ENCODE results near the gene DOCK4.

Gene DOCK4

DNA sequence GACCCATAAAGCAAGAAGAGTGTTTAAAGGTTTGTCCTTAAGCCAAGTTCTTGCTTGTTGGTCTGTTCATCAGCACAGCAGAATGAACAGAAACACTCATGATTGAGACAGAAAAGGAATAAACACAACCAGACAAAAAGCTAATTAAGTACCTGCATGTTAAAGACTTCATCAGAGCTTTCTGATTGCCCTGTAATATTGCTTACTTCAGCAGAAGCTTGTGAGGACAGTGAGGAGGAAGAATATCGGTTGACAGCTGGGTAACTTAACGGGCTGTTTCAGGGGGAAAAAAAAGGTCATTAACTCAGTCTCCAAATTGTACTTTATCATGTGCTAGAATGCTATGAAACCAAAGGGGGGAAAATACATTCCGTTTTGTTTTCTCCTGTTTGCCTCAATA lies 465.3 kb downstream of the DOCK4 start:
- H3F3A ChIP-seq (ENCODE audit: insufficient read depth), result no peaks in the 10 kb centered on the region
- no peak overlapping the region for H3K4me3 ChIP-seq (ENCODE audit: insufficient read depth, low read length, poor library complexity, severe bottlenecking)
- H3K79me2 ChIP-seq (ENCODE audit: insufficient read depth, low read length), result no peaks in the 10 kb centered on the region
- no peak overlapping the region for H3K9ac ChIP-seq (ENCODE audit: low read length)
- no peaks in the 10 kb centered on the region for H4K20me1 ChIP-seq (ENCODE audit: low read depth, low read length)
- no peaks in the 10 kb centered on the region for H3K9me3 ChIP-seq (ENCODE audit: insufficient read depth, low read length)
- TF ChIP-seq, protein P1, sequence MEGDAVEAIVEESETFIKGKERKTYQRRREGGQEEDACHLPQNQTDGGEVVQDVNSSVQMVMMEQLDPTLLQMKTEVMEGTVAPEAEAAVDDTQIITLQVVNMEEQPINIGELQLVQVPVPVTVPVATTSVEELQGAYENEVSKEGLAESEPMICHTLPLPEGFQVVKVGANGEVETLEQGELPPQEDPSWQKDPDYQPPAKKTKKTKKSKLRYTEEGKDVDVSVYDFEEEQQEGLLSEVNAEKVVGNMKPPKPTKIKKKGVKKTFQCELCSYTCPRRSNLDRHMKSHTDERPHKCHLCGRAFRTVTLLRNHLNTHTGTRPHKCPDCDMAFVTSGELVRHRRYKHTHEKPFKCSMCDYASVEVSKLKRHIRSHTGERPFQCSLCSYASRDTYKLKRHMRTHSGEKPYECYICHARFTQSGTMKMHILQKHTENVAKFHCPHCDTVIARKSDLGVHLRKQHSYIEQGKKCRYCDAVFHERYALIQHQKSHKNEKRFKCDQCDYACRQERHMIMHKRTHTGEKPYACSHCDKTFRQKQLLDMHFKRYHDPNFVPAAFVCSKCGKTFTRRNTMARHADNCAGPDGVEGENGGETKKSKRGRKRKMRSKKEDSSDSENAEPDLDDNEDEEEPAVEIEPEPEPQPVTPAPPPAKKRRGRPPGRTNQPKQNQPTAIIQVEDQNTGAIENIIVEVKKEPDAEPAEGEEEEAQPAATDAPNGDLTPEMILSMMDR (IDR thresholded peaks at IDR 0.05; ENCODE audit: insufficient read depth, low read length, poor library complexity, severe bottlenecking), result no peak
- no peak for TF ChIP-seq EZH2phosphoT487 (conservative IDR thresholded peaks at IDR 0.05; ENCODE audit: low read length)
- H3K36me3 ChIP-seq (ENCODE audit: low read length), result no peaks in the 10 kb centered on the region
- H3K27ac ChIP-seq (ENCODE audit: low read depth, low read length), result no peak overlapping the region
- no peaks in the 10 kb centered on the region for H3K27me3 ChIP-seq (ENCODE audit: low read length)
- no peak overlapping the region for H3K4me2 ChIP-seq (ENCODE audit: low read depth, low read length, poor library complexity, severe bottlenecking)
- H3K9me2 ChIP-seq (replicated peaks; ENCODE audit: insufficient read depth, low read length), result no peaks in the 10 kb centered on the region
- no peak overlapping the region for H2AFZ ChIP-seq (ENCODE audit: low read depth, low read length, severe bottlenecking)

DNA sequence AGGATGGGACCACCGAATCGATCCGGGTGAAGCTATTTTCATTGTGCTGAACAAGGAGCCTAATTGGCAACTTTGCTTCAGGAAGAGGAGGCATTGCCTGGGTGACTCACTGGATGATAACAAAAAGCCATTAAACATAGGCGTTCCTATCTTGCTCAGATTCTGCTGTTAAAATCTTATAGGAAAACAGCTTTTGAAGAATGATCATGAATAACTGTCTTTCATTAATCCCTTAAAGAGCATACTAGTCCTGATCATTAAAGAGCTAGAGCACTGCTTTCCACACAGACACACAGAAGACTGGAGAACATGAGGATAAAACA lies 469.7 kb downstream of the DOCK4 start:
- H2AFZ ChIP-seq (ENCODE audit: low read depth, low read length, severe bottlenecking), result no peak overlapping the region
- no peaks in the 10 kb centered on the region for H3K9me2 ChIP-seq (replicated peaks; ENCODE audit: insufficient read depth, low read length)
- H3F3A ChIP-seq (ENCODE audit: insufficient read depth), result no peaks in the 10 kb centered on the region
- H3K9me3 ChIP-seq (ENCODE audit: insufficient read depth, low read length), result no peaks in the 10 kb centered on the region
- H3K36me3 ChIP-seq (ENCODE audit: low read length), result no peaks in the 10 kb centered on the region
- no peak overlapping the region for H3K4me2 ChIP-seq (ENCODE audit: low read depth, low read length, poor library complexity, severe bottlenecking)
- H3K27ac ChIP-seq (ENCODE audit: low read depth, low read length), result no peak overlapping the region
- H4K20me1 ChIP-seq (ENCODE audit: low read depth, low read length), result no peaks in the 10 kb centered on the region
- no peaks in the 10 kb centered on the region for H3K79me2 ChIP-seq (ENCODE audit: insufficient read depth, low read length)
- no peaks in the 10 kb centered on the region for H3K27me3 ChIP-seq (ENCODE audit: low read length)
- TF ChIP-seq, protein P1 (IDR thresholded peaks at IDR 0.05; ENCODE audit: insufficient read depth, low read length, poor library complexity, severe bottlenecking), result no peak
- no peak for TF ChIP-seq EZH2phosphoT487 (conservative IDR thresholded peaks at IDR 0.05; ENCODE audit: low read length)
- no peak overlapping the region for H3K9ac ChIP-seq (ENCODE audit: low read length)
- H3K4me3 ChIP-seq (ENCODE audit: insufficient read depth, low read length, poor library complexity, severe bottlenecking), result no peak overlapping the region

DNA sequence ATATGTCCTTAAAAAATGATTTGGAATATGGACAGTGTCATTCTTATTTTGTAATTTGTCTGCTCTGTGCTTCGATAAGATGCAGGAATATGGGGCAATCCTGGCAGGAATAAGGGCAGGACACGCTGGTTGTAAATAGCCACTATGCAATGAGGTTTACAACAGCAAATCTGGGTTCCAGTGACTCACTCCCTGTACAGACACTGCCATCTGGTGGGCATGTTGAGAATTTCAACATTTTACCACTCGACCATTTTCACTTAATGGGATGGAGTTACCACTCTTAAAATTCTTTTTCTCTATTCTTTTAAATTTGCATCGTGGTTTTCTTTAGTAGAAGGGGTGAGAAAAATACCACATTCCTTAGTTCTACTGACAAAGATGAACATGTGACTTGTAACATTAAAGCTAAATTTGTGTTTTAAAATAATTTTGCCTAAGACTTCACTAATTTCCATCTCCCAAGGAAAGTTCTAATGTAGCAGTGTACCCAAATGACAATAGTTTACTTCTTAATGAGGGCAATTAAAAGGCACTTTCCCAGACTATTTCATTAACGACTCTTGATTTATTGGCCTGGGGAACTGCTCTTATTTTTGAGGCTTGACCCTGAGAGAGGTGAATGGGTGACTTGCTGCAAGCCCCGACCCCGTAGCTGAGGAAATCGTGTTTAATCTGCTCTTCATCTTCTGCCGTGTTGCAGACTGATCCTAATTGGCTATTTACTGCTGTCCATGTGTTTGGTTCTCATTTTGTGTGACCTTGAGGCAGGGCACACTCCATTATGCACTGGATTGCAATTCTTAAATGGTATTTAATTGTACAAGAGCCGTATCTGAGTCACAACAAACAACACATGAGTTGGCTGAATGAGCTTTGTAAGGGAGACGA lies 470.3 kb downstream of the DOCK4 start:
- Histone ChIP-seq H3K36me3 (ENCODE audit: low read length) (no peaks in the 10 kb centered on the region), H3K79me2 (ENCODE audit: insufficient read depth, low read length) (no peaks in the 10 kb centered on the region), H3F3A (ENCODE audit: insufficient read depth) (no peaks in the 10 kb centered on the region), H3K27ac (ENCODE audit: low read depth, low read length) (no peak overlapping the region), H3K4me2 (ENCODE audit: low read depth, low read length, poor library complexity, severe bottlenecking) (no peak overlapping the region), H4K20me1 (ENCODE audit: low read depth, low read length) (no peaks in the 10 kb centered on the region), H3K27me3 (ENCODE audit: low read length) (no peaks in the 10 kb centered on the region), H3K4me3 (ENCODE audit: insufficient read depth, low read length, poor library complexity, severe bottlenecking) (no peak overlapping the region), H3K9me3 (ENCODE audit: insufficient read depth, low read length) (no peaks in the 10 kb centered on the region), H3K9ac (ENCODE audit: low read length) (no peak overlapping the region), H3K9me2 (replicated peaks; ENCODE audit: insufficient read depth, low read length) (no peaks in the 10 kb centered on the region), H2AFZ (ENCODE audit: low read depth, low read length, severe bottlenecking) (no peak overlapping the region)
- TF ChIP-seq EZH2phosphoT487 (conservative IDR thresholded peaks at IDR 0.05; ENCODE audit: low read length), result no peak
- TF ChIP-seq, protein P1 (IDR thresholded peaks at IDR 0.05; ENCODE audit: insufficient read depth, low read length, poor library complexity, severe bottlenecking), result peak; percentile 48
